Skeletal muscle tissue (tissue), 4 donors: Measurements from ENCODE around the gene ZNF484. TPM values are rescaled to one million over a fixed set of nuclear protein-coding genes. Genes with fewer than 3 reads are reported as not detected.
"Not testable (repeated sequence)": the region's sequence is repeated elsewhere in the genome, so short reads cannot be mapped to it uniquely, and the experiment has no call there.

Experiments
- H3K27ac ChIP-seq: one replicate; pipeline ENCODE4 v1.7.0; 2013; ENCODE audit warnings: mild to moderate bottlenecking, low read depth, low read length, inconsistent platforms
- H3K27me3 ChIP-seq, 3 donors: one replicate each; pipeline ENCODE4 v1.7.0; 2013; ENCODE audit warnings: low read length in 3 of 3; ENCODE audit not compliant: control insufficient read depth in 3 of 3, insufficient read depth in 3 of 3
- H3K36me3 ChIP-seq, 3 donors: one replicate each; pipeline ENCODE4 v1.7.0; 2013; ENCODE audit warnings: low read length in 3 of 3; ENCODE audit not compliant: control insufficient read depth in 3 of 3, insufficient read depth in 3 of 3
- H3K4me1 ChIP-seq, 3 donors: one replicate each; pipeline ENCODE4 v1.7.0; 2013; ENCODE audit warnings: low read length in 3 of 3, mild to moderate bottlenecking in 3 of 3; ENCODE audit not compliant: control insufficient read depth in 3 of 3, insufficient read depth in 3 of 3
- H3K4me3 ChIP-seq, 3 donors: one replicate each; pipeline ENCODE4 v1.7.0; 2013; ENCODE audit warnings: low read length in 3 of 3
- H3K9ac ChIP-seq, 3 donors: one replicate each; pipeline ENCODE4 v1.7.0; 2013; ENCODE audit warnings: low read length in 3 of 3, mild to moderate bottlenecking in 3 of 3, moderate library complexity in 2 of 3, low read depth in 1 of 3
- H3K9me3 ChIP-seq, 3 donors: one replicate each; pipeline ENCODE4 v1.7.0; 2013; ENCODE audit warnings: low read length in 3 of 3; ENCODE audit not compliant: control insufficient read depth in 3 of 3
- total RNA-seq: library from RNA; depleted of rRNA; stranded (reverse); fragments of >200 nt; gene quantifications from one replicate; pipeline ENCODE4 v1.2.3, GENCODE V29; 2014
- donor health status: Osteomylitis.

Gene ZNF484
- total RNA-seq, result 13.6 TPM

DNA sequence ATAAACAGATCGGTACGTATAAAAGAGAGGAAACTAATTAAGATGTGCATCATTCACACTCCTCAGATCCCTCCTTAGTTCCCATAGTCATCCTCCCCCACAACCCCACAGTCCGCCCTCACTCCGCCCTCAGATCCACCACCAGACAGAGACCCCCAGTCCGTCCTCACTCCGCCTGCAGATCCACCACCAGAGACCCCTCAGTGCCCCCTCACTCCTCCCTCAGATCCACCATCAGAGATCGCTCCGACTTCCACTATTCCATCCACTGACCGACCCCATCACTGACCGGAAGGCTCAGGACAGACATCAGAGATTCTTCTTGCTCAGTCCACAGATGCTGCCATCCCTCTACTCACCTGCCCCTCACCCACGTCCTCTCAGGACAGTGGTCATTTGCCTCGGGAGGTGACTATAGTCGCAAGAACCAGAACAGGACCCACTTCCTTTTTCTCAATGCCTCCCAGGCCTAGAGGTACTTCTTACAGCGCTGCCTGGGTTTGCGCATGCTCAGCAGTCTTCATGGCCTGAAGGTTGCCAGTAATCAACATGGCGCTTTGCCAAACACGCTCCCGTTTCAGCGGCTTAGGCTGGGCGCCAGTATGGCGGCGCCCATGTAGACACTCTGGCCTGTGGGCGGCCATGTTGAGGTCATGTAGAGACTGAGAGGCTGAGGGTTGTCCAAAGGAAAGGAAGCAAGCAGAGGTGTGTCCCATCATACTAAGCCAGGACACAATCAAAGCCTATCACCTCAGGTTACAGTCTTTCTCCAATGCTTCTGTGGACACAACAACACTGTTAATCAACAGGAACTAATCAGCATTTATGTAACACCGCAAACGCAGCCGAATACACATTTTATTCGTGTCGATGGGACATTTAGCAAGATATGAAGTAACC lies at the start of gene ZNF484:
ZNF484 (minus strand) TSS at position 508 of the 900 bp plus-strand sequence. CDS start 3,009 bp downstream, outside the sequence.
- Histone ChIP-seq H3K9ac (peak within 1 kb of the TSS; percentile 84 to 90 (median 85)), H3K27ac (peak within 1 kb of the TSS; percentile 73), H3K36me3 (no peaks in the 10 kb centered on the region), H3K9me3 (no peaks in the 10 kb centered on the region), H3K4me3 (peak within 1 kb of the TSS; percentile 89 to 97 (median 95)), H3K27me3 (no peaks in the 10 kb centered on the region), H3K4me1 (peaks cover 0 to 6% (median 0%) of the 10 kb centered on the region in 3 donors)

DNA sequence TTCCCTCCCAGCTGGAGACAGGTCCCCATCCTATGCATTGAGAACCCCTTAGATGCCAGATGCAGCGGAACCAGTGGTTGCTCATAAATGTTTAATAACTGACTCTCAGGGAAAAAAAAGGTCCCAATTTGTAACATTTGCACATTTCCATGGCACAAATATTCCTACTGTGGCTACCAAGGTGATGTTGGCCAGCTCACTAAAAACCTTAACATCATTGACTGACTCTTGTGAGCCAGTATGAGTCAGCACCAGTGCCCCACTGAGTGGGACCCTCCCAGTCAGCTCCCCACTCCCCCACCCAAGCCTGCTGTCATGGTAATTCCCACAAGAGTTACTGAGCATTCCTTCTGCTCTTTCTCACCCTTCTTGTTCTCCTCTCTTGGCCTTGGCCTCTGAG lies 42.6 kb upstream of the ZNF484 start:
- Histone ChIP-seq H3K4me3 (no peak overlapping the region), H3K4me1 (no peaks in the 10 kb centered on the region), H3K9me3 (no peaks in the 10 kb centered on the region), H3K36me3 (no peaks in the 10 kb centered on the region), H3K27me3 (no peaks in the 10 kb centered on the region), H3K9ac (no peak overlapping the region), H3K27ac (no peak overlapping the region)

DNA sequence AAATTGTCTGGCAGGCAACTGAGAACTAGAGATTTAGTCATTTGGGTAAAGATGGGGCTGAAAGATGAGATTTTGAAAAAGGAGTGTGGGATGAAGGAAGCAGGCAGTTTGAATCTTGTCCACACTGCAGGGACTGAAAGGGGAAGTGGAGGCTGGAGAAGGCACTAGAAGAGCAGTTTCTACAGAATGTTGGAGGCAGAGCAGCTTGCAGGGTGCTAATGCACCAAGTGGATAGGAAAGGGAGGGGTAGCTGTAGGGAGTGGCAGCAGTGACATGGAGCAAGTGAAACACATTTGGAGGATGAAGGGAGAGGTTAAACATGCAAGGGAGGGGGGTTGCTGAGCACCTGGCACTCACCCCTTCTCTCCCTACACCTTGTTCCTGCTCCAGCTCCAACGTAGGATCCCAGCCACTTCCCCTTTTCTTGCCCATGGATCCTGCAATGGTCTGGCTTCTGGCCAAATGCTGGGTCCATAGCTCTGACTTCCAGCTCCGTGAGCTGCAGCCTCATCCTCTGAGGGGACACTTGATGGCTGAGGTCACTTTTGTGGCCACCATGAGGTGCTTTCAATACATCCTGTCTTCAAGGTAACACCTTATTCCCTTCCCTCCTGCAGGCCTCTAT lies 39.5 kb upstream of the ZNF484 start:
- Histone ChIP-seq H3K4me3 (no peak overlapping the region), H3K36me3 (no peaks in the 10 kb centered on the region), H3K27ac (no peak overlapping the region), H3K9ac (no peak overlapping the region), H3K9me3 (no peaks in the 10 kb centered on the region), H3K4me1 (no peaks in the 10 kb centered on the region), H3K27me3 (peaks cover 0 to 11% (median 9%) of the 10 kb centered on the region in 3 donors)

DNA sequence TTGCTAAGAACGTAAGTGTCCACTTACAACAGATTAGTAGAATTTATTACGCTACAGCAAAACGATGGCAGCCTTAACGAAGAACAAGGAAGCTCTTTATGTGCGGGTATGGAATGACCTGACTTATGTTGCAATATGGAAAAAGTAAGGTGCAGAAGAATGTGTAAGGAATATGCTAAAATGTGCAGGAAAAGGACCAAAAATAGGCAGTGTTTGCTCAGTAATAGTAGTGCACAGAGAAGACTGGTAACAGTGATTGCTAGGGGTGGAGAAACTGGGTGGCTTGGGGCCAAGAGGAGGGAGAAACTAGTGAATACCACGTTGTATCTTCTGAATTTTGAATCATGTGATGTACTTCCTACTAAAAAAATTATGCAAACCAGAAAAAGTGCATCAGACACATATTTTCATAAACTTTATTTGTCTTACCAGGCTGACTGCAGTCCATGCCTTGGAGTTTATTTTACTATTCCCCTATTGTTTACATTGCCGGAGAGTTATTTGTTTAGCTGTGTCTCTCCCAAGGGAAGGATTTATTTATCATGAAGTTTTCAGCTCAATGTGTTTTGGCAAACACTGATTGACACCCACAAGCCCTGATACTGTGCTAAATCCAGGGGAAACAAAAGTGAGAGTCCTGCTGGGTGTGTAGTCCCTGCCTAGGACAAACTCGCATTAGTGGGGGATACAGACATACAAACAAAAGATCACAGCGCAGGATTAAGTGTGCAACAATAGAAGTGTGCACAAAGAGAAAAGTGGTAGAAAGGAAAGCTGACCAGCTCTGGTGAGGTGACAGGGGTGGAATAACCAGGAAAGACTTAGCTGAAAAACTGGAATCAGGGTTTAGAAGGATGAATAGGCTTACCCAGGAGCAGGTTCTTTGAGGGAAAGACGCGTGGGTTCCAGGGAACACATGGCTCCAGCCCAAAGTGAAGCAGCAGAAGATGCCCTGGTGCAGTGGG lies 34.0 kb upstream of the ZNF484 start:
- Histone ChIP-seq H3K9me3 (no peaks in the 10 kb centered on the region), H3K4me3 (no peak overlapping the region), H3K27me3 (peaks cover 0 to 13% (median 9%) of the 10 kb centered on the region in 3 donors), H3K27ac (no peak overlapping the region), H3K4me1 (peaks cover 0 to 2% (median 0%) of the 10 kb centered on the region in 3 donors), H3K9ac (no peak overlapping the region), H3K36me3 (no peaks in the 10 kb centered on the region)

DNA sequence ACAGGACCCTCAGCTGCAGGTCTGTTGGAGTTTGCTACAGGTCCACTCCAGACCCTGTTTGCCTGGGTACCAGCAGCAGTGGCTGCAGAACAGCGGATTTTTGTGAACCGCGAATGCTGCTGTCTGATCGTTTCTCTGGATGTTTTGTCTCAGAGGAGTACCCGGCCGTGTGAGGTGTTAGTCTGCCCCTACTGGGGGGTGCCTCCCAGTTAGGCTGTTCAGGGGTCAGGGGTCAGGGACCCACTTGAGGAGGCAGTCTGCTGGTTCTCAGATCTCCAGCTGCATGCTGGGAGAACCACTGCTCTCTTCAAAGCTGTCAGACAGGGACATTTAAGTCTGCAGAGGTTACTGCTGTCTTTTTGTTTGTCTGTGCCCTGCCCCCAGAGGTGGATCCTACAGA lies 27.3 kb upstream of the ZNF484 start:
- not testable (repeated sequence) for H3K27ac ChIP-seq, H3K4me1 ChIP-seq, H3K9me3 ChIP-seq, H3K27me3 ChIP-seq, H3K9ac ChIP-seq, H3K36me3 ChIP-seq, H3K4me3 ChIP-seq

DNA sequence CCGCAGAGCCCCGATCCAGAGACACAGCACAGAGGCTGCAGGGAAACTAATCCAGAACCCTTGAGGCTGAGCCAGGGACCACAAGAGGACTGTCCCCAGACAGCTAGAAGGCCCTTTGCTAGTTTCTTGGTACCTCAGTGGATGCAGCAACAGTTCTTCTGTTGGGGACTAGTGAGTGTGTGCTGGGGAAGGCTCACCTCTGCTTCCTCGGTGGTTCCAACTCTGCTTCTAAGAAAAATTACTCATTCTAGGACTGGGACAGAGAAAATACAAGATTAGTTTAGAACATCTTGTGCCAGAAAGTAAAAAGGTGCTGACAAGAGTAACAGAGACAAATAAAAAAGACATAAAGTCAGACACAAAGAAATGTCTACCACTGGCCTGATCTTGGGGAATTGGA lies 19.5 kb upstream of the ZNF484 start:
- H3K4me3 ChIP-seq, result no peak overlapping the region
- no peaks in the 10 kb centered on the region for H3K9me3 ChIP-seq
- no peak overlapping the region for H3K27ac ChIP-seq
- no peaks in the 10 kb centered on the region for H3K36me3 ChIP-seq
- H3K27me3 ChIP-seq, result no peaks in the 10 kb centered on the region
- H3K4me1 ChIP-seq, result no peaks in the 10 kb centered on the region
- H3K9ac ChIP-seq, result no peak overlapping the region

DNA sequence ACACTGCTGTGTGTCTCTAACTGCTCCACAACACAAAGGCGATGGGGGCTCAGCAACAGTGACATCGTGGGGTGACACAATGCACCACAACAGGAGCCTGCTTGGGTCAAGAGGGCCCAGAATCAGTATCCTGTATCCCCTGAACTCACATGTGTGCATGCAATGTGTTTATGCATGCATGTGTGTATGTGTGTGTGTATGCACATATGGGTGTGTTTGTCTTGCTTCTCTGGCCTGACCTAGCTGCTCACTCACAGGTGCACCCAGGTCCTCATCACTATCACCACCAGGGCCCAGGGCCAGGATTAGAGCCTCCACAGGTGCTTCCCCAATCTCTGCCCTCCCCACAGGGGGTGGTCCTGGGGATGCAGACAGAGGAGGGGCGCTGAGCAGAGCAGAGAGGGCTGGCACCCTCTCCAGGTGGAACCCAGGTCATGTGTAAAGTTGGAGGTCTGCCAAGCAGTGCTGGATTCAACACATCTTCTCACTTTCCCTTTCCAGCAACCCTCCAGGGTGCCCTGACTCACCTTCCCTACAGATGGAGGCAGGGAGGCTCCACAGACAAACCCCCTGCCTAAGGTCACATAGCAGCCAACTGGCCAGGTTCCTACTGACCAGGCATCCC lies 18.1 kb upstream of the ZNF484 start:
- Histone ChIP-seq H3K9me3 (no peaks in the 10 kb centered on the region), H3K27ac (no peak overlapping the region), H3K4me3 (no peak overlapping the region), H3K9ac (no peak overlapping the region), H3K27me3 (no peaks in the 10 kb centered on the region), H3K4me1 (no peaks in the 10 kb centered on the region), H3K36me3 (no peaks in the 10 kb centered on the region)

DNA sequence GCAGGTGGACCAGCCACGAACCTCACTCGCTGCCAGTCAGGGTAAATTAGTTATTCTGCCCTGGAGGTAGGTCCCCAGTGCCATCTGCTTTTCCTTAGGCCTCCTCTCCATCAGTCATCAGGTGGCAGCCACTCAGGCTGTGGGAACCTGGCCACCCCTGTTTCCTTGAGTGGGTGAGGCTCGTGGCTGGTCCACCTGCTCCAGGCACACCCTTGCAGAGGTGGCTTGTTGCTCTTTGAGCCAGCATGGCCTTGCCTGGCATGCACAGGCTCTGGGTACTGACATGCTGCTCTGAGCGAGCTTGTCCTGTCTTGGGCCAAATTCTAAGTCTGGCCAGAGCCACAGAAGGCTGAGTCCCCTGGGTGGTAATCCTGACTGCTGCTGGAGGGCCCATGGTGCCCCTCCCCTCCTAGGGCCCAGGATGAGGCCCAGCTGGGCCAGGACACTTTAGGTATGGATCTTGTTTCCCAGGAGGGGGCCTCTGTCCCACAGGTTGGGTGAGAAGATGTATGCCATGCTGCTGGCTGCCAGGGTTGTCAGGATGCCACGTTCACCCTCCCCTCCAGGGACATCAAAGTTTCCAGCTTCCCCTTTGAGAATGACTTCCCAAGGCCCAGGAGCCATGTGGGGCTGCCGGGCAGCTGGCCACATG lies 17.0 kb upstream of the ZNF484 start:
- Histone ChIP-seq H3K4me1 (no peaks in the 10 kb centered on the region), H3K27ac (no peak overlapping the region), H3K9me3 (no peaks in the 10 kb centered on the region), H3K36me3 (no peaks in the 10 kb centered on the region), H3K4me3 (no peak overlapping the region), H3K9ac (no peak overlapping the region), H3K27me3 (peaks cover 0 to 2% (median 0%) of the 10 kb centered on the region in 3 donors)

DNA sequence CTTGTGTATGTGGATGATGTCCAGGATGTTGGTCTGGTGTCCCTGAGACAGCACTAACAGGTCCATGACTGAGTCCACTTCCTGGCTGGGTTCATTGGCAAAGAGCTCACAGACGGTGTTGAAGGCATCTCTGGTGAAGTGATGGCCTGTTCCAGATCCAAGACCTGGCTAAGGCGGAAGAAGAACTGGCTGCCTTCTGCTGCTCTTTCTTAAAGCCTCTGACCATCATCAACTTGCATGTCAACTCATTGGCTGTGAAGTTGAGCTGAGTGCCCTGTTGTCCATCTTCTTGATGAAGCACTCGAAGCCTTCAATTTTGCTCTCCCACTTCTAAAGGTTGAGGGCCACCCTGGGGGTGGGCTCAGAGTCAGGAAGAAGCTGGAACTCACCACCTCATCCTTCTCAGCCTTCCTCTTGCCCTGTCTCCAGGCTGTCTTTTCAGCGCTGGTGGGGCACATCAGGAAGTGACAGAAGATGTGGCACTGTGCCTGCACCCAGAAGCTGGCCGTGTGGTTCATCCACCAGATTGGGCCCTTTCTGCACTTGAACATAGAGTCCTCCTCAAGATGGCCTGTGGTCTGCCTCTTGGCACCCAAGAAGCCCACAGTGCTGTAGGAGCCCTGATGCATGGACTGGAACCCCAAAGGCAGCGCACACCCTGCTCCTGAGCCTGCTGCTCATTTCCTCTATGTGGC lies 16.2 kb upstream of the ZNF484 start:
- not testable (repeated sequence) for H3K9ac ChIP-seq, H3K36me3 ChIP-seq, H3K27me3 ChIP-seq, H3K4me3 ChIP-seq, H3K27ac ChIP-seq, H3K4me1 ChIP-seq, H3K9me3 ChIP-seq
